Measurements from ENCODE around the gene PCDH15.

- TF ChIP-seq, protein P1, sequence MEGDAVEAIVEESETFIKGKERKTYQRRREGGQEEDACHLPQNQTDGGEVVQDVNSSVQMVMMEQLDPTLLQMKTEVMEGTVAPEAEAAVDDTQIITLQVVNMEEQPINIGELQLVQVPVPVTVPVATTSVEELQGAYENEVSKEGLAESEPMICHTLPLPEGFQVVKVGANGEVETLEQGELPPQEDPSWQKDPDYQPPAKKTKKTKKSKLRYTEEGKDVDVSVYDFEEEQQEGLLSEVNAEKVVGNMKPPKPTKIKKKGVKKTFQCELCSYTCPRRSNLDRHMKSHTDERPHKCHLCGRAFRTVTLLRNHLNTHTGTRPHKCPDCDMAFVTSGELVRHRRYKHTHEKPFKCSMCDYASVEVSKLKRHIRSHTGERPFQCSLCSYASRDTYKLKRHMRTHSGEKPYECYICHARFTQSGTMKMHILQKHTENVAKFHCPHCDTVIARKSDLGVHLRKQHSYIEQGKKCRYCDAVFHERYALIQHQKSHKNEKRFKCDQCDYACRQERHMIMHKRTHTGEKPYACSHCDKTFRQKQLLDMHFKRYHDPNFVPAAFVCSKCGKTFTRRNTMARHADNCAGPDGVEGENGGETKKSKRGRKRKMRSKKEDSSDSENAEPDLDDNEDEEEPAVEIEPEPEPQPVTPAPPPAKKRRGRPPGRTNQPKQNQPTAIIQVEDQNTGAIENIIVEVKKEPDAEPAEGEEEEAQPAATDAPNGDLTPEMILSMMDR (IDR thresholded peaks at IDR 0.05) = no peak
- no peak for TF ChIP-seq POLR2A (IDR thresholded peaks at IDR 0.05)
- no peak for TF ChIP-seq POLR2AphosphoS5 (IDR thresholded peaks at IDR 0.05; ENCODE audit: insufficient read depth in 1 of 2, low read depth in 1 of 2)
Measured at GRCh38 chr10:54026340-54026739, 774.7 kb downstream of the PCDH15 start.
